Measurements from ENCODE around the gene SSC5D. TPM values are rescaled to one million over a fixed set of nuclear protein-coding genes. Genes with fewer than 3 reads are reported as not detected.

SSC5D gene
- total RNA-seq, 1 donor from 2014 or later, result 46.8 TPM

GRCh38 chr19:55567708-55568328 lies 79.6 kb downstream of the SSC5D start:
- Mint-ChIP-seq H3K4me1 (ENCODE audit: low read depth, unreplicated experiment) (no peaks in the 10 kb centered on the region), H3K4me3 (ENCODE audit: unreplicated experiment) (no peak overlapping the region), H3K9me3 (ENCODE audit: unreplicated experiment) (peaks cover 9% of the 10 kb centered on the region), H3K36me3 (ENCODE audit: low read depth, unreplicated experiment) (no peaks in the 10 kb centered on the region), H3K27me3 (ENCODE audit: low read depth, unreplicated experiment) (peaks cover 9% of the 10 kb centered on the region), H3K27ac (ENCODE audit: unreplicated experiment) (no peak overlapping the region)
- Histone ChIP-seq H4K20me1 (ENCODE audit: insufficient read depth, low read length) (no peaks in the 10 kb centered on the region), H3K36me3 (ENCODE audit: insufficient read depth, low read length) (no peaks in the 10 kb centered on the region), H3K9ac (ENCODE audit: low read length) (no peak overlapping the region), H3K27me3 (ENCODE audit: insufficient read depth, low read length) (no peaks in the 10 kb centered on the region), H3K79me2 (ENCODE audit: insufficient read depth, low read length) (no peaks in the 10 kb centered on the region), H3K27ac (ENCODE audit: low read depth, low read length) (no peak overlapping the region), H3K4me3 (ENCODE audit: insufficient read depth, low read depth, low read length) (no peak overlapping the region), H2AFZ (ENCODE audit: low read depth, low read length) (no peak overlapping the region), H3K4me1 (ENCODE audit: insufficient read depth, low read length) (no peaks in the 10 kb centered on the region), H3K9me3 (ENCODE audit: insufficient read depth, low read depth, low read length) (no peaks in the 10 kb centered on the region), H3K4me2 (ENCODE audit: low read length) (no peak overlapping the region)
- DNase-seq (ENCODE audit: low read depth), result no peak
- no peak for TF ChIP-seq CTCF (IDR thresholded peaks at IDR 0.05; ENCODE audit: insufficient read depth, low read depth, low read length)
- no peak for TF ChIP-seq EZH2 (IDR thresholded peaks at IDR 0.05; ENCODE audit: insufficient read depth, low read length)
- FAIRE-seq, result no peak

Other genes starting within 250 kb of the SSC5D start
- gene PPP6R1, start 229.4 kb upstream of the SSC5D start, total RNA-seq, result 73.8 and 75.2 TPM in 2 replicates
- gene HSPBP1, start 208.3 kb upstream of the SSC5D start, total RNA-seq, result 34.8 and 39.8 TPM in 2 replicates
- gene BRSK1, start 204.4 kb upstream of the SSC5D start, total RNA-seq, result 17.6 and 18.8 TPM in 2 replicates
- not detected in 2 replicates for gene TMEM150B, start 163.1 kb upstream of the SSC5D start, total RNA-seq
- 14.6 and 16.0 TPM in 2 replicates for gene KMT5C, start 148.6 kb upstream of the SSC5D start, total RNA-seq
- 0.50 TPM in 2 replicates for gene COX6B2, start 133.7 kb upstream of the SSC5D start, total RNA-seq
- gene GARIN5B, start 125.2 kb upstream of the SSC5D start, total RNA-seq, result 0.10 and 0.20 TPM in 2 replicates
- 183 and 202 TPM in 2 replicates for gene IL11, start 118.0 kb upstream of the SSC5D start, total RNA-seq
- gene TMEM190, start 111.6 kb upstream of the SSC5D start, total RNA-seq, result 2.5 TPM in 2 replicates
- gene TMEM238, start 104.1 kb upstream of the SSC5D start, total RNA-seq, result 1.4 and 2.1 TPM in 2 replicates
- gene RPL28, start 102.5 kb upstream of the SSC5D start, total RNA-seq, result 2,006 and 2,072 TPM in 2 replicates
- 107 and 116 TPM in 2 replicates for gene UBE2S, start 80.6 kb upstream of the SSC5D start, total RNA-seq
- 0.09 TPM in 1 of 2 replicates, not detected in the other for gene SHISA7, start 45.1 kb upstream of the SSC5D start, total RNA-seq
- 58.8 and 61.6 TPM in 2 replicates for gene ISOC2, start 26.8 kb upstream of the SSC5D start, total RNA-seq
- not detected in 2 replicates for gene C19orf85, start 23.7 kb upstream of the SSC5D start, total RNA-seq
- gene ZNF628, start 11.8 kb upstream of the SSC5D start, total RNA-seq, result 9.9 and 11.9 TPM in 2 replicates
- 68.7 and 71.2 TPM in 2 replicates for gene NAT14, start 3.2 kb upstream of the SSC5D start, total RNA-seq
- gene SBK2, start 48.7 kb downstream of the SSC5D start, total RNA-seq, result 2.5 and 4.2 TPM in 2 replicates
- 0.34 and 0.91 TPM in 2 replicates for gene SBK3, start 57.1 kb downstream of the SSC5D start, total RNA-seq
- 50.2 and 58.0 TPM in 2 replicates for gene ZNF579, start 92.4 kb downstream of the SSC5D start, total RNA-seq
- 14.2 and 14.5 TPM in 2 replicates for gene FIZ1, start 111.1 kb downstream of the SSC5D start, total RNA-seq
- 6.0 and 6.3 TPM in 2 replicates for gene ZNF524, start 111.9 kb downstream of the SSC5D start, total RNA-seq
- 15.0 and 15.3 TPM in 2 replicates for gene ZNF865, start 117.2 kb downstream of the SSC5D start, total RNA-seq
- gene ZNF784, start 136.1 kb downstream of the SSC5D start, total RNA-seq, result 5.0 and 5.3 TPM in 2 replicates
- gene ZNF580, start 152.6 kb downstream of the SSC5D start, total RNA-seq, result 35.8 and 36.6 TPM in 2 replicates
- gene ZNF581, start 155.2 kb downstream of the SSC5D start, total RNA-seq, result 28.4 and 30.0 TPM in 2 replicates
- 12.2 and 12.8 TPM in 2 replicates for gene CCDC106, start 159.8 kb downstream of the SSC5D start, total RNA-seq
- gene U2AF2, start 166.6 kb downstream of the SSC5D start, total RNA-seq, result 183 and 194 TPM in 2 replicates
- gene EPN1, start 186.8 kb downstream of the SSC5D start, total RNA-seq, result 145 and 156 TPM in 2 replicates
- gene NLRP9, start 250.0 kb downstream of the SSC5D start, total RNA-seq, result not detected in 2 replicates